ENCODE data around the gene BCAN. TPM values are rescaled to one million over a fixed set of nuclear protein-coding genes. Genes with fewer than 3 reads are reported as not detected.

BCAN gene
- total and polyA plus RNA-seq, 2 of the 8 experiments (the other 6 are each of a cell fraction or from before 2014, with no cell fraction given): 4.5 to 24.0 TPM

- TF ChIP-seq, protein P1, sequence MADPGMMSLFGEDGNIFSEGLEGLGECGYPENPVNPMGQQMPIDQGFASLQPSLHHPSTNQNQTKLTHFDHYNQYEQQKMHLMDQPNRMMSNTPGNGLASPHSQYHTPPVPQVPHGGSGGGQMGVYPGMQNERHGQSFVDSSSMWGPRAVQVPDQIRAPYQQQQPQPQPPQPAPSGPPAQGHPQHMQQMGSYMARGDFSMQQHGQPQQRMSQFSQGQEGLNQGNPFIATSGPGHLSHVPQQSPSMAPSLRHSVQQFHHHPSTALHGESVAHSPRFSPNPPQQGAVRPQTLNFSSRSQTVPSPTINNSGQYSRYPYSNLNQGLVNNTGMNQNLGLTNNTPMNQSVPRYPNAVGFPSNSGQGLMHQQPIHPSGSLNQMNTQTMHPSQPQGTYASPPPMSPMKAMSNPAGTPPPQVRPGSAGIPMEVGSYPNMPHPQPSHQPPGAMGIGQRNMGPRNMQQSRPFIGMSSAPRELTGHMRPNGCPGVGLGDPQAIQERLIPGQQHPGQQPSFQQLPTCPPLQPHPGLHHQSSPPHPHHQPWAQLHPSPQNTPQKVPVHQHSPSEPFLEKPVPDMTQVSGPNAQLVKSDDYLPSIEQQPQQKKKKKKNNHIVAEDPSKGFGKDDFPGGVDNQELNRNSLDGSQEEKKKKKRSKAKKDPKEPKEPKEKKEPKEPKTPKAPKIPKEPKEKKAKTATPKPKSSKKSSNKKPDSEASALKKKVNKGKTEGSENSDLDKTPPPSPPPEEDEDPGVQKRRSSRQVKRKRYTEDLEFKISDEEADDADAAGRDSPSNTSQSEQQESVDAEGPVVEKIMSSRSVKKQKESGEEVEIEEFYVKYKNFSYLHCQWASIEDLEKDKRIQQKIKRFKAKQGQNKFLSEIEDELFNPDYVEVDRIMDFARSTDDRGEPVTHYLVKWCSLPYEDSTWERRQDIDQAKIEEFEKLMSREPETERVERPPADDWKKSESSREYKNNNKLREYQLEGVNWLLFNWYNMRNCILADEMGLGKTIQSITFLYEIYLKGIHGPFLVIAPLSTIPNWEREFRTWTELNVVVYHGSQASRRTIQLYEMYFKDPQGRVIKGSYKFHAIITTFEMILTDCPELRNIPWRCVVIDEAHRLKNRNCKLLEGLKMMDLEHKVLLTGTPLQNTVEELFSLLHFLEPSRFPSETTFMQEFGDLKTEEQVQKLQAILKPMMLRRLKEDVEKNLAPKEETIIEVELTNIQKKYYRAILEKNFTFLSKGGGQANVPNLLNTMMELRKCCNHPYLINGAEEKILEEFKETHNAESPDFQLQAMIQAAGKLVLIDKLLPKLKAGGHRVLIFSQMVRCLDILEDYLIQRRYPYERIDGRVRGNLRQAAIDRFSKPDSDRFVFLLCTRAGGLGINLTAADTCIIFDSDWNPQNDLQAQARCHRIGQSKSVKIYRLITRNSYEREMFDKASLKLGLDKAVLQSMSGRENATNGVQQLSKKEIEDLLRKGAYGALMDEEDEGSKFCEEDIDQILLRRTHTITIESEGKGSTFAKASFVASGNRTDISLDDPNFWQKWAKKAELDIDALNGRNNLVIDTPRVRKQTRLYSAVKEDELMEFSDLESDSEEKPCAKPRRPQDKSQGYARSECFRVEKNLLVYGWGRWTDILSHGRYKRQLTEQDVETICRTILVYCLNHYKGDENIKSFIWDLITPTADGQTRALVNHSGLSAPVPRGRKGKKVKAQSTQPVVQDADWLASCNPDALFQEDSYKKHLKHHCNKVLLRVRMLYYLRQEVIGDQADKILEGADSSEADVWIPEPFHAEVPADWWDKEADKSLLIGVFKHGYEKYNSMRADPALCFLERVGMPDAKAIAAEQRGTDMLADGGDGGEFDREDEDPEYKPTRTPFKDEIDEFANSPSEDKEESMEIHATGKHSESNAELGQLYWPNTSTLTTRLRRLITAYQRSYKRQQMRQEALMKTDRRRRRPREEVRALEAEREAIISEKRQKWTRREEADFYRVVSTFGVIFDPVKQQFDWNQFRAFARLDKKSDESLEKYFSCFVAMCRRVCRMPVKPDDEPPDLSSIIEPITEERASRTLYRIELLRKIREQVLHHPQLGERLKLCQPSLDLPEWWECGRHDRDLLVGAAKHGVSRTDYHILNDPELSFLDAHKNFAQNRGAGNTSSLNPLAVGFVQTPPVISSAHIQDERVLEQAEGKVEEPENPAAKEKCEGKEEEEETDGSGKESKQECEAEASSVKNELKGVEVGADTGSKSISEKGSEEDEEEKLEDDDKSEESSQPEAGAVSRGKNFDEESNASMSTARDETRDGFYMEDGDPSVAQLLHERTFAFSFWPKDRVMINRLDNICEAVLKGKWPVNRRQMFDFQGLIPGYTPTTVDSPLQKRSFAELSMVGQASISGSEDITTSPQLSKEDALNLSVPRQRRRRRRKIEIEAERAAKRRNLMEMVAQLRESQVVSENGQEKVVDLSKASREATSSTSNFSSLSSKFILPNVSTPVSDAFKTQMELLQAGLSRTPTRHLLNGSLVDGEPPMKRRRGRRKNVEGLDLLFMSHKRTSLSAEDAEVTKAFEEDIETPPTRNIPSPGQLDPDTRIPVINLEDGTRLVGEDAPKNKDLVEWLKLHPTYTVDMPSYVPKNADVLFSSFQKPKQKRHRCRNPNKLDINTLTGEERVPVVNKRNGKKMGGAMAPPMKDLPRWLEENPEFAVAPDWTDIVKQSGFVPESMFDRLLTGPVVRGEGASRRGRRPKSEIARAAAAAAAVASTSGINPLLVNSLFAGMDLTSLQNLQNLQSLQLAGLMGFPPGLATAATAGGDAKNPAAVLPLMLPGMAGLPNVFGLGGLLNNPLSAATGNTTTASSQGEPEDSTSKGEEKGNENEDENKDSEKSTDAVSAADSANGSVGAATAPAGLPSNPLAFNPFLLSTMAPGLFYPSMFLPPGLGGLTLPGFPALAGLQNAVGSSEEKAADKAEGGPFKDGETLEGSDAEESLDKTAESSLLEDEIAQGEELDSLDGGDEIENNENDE (IDR thresholded peaks at IDR 0.05; ENCODE audit: insufficient replicate concordance, low read length): no peak
- no peak for TF ChIP-seq SP4 (IDR thresholded peaks at IDR 0.05; ENCODE audit: low read length)
- no peak for TF ChIP-seq CTBP2 (IDR thresholded peaks at IDR 0.05; ENCODE audit: borderline replicate concordance, insufficient read depth, insufficient read length, low read length)
- TF ChIP-seq CHD2 (IDR thresholded peaks at IDR 0.05; ENCODE audit: low read length): no peak
- TF ChIP-seq RAD21 (IDR thresholded peaks at IDR 0.05 in 1 of 2, conservative IDR thresholded peaks at IDR 0.05 in 1 of 2; ENCODE audit: low read depth in 2 of 2, low read length in 2 of 2): no peak
- no peak for TF ChIP-seq TAF7 (optimal IDR thresholded peaks at IDR 0.05; ENCODE audit: borderline replicate concordance, low read depth, low read length)
- no peak for TF ChIP-seq POU5F1 (IDR thresholded peaks at IDR 0.05; ENCODE audit: low read depth, low read length)
- TF ChIP-seq SP1 (IDR thresholded peaks at IDR 0.05; ENCODE audit: low read depth, low read length): no peak
- no peak for TF ChIP-seq CBX8 (IDR thresholded peaks at IDR 0.05; ENCODE audit: borderline replicate concordance, low read depth, low read length)
- no peak for TF ChIP-seq BACH1 (IDR thresholded peaks at IDR 0.05; ENCODE audit: low read length)
These were observed 19.2 kb upstream of the BCAN start (continued) for GRCh38 chr1:156622581-156623297.

All from H1 (cell line).